K562 (cell line): Measurements from ENCODE around the gene METTL23. TPM values are rescaled to one million over a fixed set of nuclear protein-coding genes. Genes with fewer than 3 reads are reported as not detected.
A peak's percentile ranks its signal among the peaks of the same experiment; 100 is the strongest.

Experiments
- ATAC-seq: fragments of 200-7000 bp; cut with Tn5 transposase; 3 replicates; pipeline ENCODE4 v1.9.1; 2020; ENCODE audit warnings: moderate library complexity
- BruUV-seq: library from RNA; stranded (reverse); fragments of 400-500 nt; replicated peaks from 2 replicates; lab custom pipeline; 2021; lab: Mats Ljungman, UMichigan
- CTCF ChIA-PET: fragments of 300-600 bp; formaldehyde crosslinking; extraction: SDS; loops from one replicate; lab custom pipeline; 2021; ENCODE audit warnings: low intra/inter-chr PET ratio; lab: Yijun Ruan, JAX
- POLR2A ChIA-PET: fragments of 300-600, 350-650 bp; sonication (Branson Sonifier 250); formaldehyde crosslinking; extraction: SDS; loops from one replicate; lab custom pipeline; 2021; ENCODE audit warnings: antibody characterized with exemption, inconsistent platforms; lab: Yijun Ruan, JAX
- DNase-seq, 4 experiments: peaks; one replicate each; pipeline versions ENCODE4 v3.0.0 to v3.0.0-alpha.2; 2011 to 2018; ENCODE audit warnings: low spot score in 3 of 4, mixed read lengths in 3 of 4; ENCODE audit errors: extremely low read depth in 1 of 4
- FAIRE-seq: peaks from 2 replicates; lab custom pipeline; 2011; peaks lifted over from hg19 to GRCh38; lab: Jason Lieb, UNC
- H2AFZ ChIP-seq: 2 replicates; pipeline ENCODE4 v1.6.0; 2011; ENCODE audit warnings: low read depth, low read length, control low read depth, inconsistent platforms
- H3K27ac ChIP-seq: fragments of 200-600 bp; 3 replicates; pipeline ENCODE4 v1.8.0; 2011; ENCODE audit warnings: low read depth, mild to moderate bottlenecking, control low read depth, inconsistent platforms, low read length, moderate library complexity, mixed read lengths; ENCODE audit errors: extremely low read depth
- H3K27me3 ChIP-seq, 2 experiments: fragments of 300-600 bp in 1 of 2; 2 replicates in 1 of 2; 3 replicates in 1 of 2; pipeline versions ENCODE4 v1.6.0 to v1.8.0; 2011; ENCODE audit warnings: inconsistent platforms in 2 of 2, low read length in 2 of 2, mild to moderate bottlenecking in 1 of 2, mixed read lengths in 1 of 2, moderate library complexity in 1 of 2; ENCODE audit not compliant: control insufficient read depth in 2 of 2, insufficient read depth in 2 of 2
- H3K36me3 ChIP-seq: fragments of 300-600 bp; 3 replicates; pipeline ENCODE4 v1.8.0; 2011; ENCODE audit warnings: mild to moderate bottlenecking, low read length, inconsistent platforms; ENCODE audit not compliant: control insufficient read depth, insufficient read depth
- H3K4me1 ChIP-seq, 2 experiments: fragments of 200-600 bp in 1 of 2; replicated peaks in 1 of 2; 2 replicates in 1 of 2; 3 replicates in 1 of 2; pipeline versions ENCODE4 v1.5.1 to v1.8.0; 2011; ENCODE audit warnings: inconsistent platforms in 2 of 2, low read length in 2 of 2, mild to moderate bottlenecking in 1 of 2, mixed read lengths in 1 of 2, moderate library complexity in 1 of 2; ENCODE audit not compliant: control insufficient read depth in 2 of 2, insufficient read depth in 2 of 2
- H3K4me2 ChIP-seq: 2 replicates; pipeline ENCODE4 v1.6.1; 2011; ENCODE audit warnings: low read length, control low read depth, inconsistent platforms, mixed read lengths; ENCODE audit not compliant: insufficient read depth
- H3K4me3 ChIP-seq: fragments of 200-600 bp; sonication (generic), shearing (Covaris generic); 2 replicates; pipeline ENCODE4 v1.5.1; 2016; ENCODE audit warnings: control low read depth, inconsistent platforms
- H3K79me2 ChIP-seq: fragments of 200-600 bp; 3 replicates; pipeline ENCODE4 v1.8.0; 2011; ENCODE audit warnings: low read length, inconsistent platforms; ENCODE audit not compliant: control insufficient read depth, insufficient read depth
- H3K9ac ChIP-seq, 2 experiments: 2 replicates each; pipeline versions ENCODE4 v1.6.0 to v1.6.1; 2011; ENCODE audit warnings: low read depth in 2 of 2, low read length in 2 of 2, control low read depth in 1 of 2, inconsistent platforms in 1 of 2, mild to moderate bottlenecking in 1 of 2, mixed read lengths in 1 of 2; ENCODE audit not compliant: insufficient read depth in 1 of 2
- H3K9me1 ChIP-seq: one replicate; pipeline ENCODE4 v1.6.0; 2011; ENCODE audit warnings: inconsistent platforms, mild to moderate bottlenecking, low read length, moderate library complexity; ENCODE audit not compliant: control insufficient read depth, insufficient read depth
- H3K9me3 ChIP-seq: replicated peaks from 2 replicates; pipeline ENCODE4 v1.5.1; 2011; ENCODE audit warnings: low read depth, low read length, inconsistent platforms; ENCODE audit not compliant: control insufficient read depth, insufficient read depth
- H4K20me1 ChIP-seq: replicated peaks from 2 replicates; pipeline ENCODE4 v1.6.1; 2011; ENCODE audit warnings: low read length, inconsistent platforms, mixed read lengths; ENCODE audit not compliant: control insufficient read depth, insufficient read depth
- FOSL1 ChIP-seq: fragments of 200-800 bp; sonication (Bioruptor generic); conservative IDR thresholded peaks from 2 replicates; pipeline ENCODE4 v1.6.1; 2016; ENCODE audit warnings: missing genetic modification characterization, missing compliant biosample characterization
- IFI16 ChIP-seq: fragments of 250-450 bp; sonication (Bioruptor Pico); IDR thresholded peaks from 2 replicates; pipeline ENCODE4 v2.1.2; 2022; ENCODE audit warnings: mild to moderate bottlenecking, inconsistent platforms
- POLR2H ChIP-seq: IDR thresholded peaks from 2 replicates; pipeline ENCODE4 v1.6.1; 2016; ENCODE audit warnings: missing genetic modification characterization, low read depth, mild to moderate bottlenecking, control low read depth, missing compliant biosample characterization, moderate library complexity
- RBFOX2 ChIP-seq: fragments of 200-400 bp; formaldehyde crosslinking; IDR thresholded peaks from 2 replicates; pipeline ENCODE4 v1.6.1; 2017; ENCODE audit warnings: low read depth, mild to moderate bottlenecking, low read length, moderate library complexity
- SIN3B ChIP-seq: fragments of 450-650 bp; IDR thresholded peaks from 2 replicates; pipeline ENCODE4 v1.6.1; 2017; ENCODE audit warnings: low read depth, mild to moderate bottlenecking, moderate library complexity
- SNRNP70 ChIP-seq: fragments of 200-400 bp; formaldehyde crosslinking; optimal IDR thresholded peaks from 2 replicates; pipeline ENCODE3; 2017; ENCODE audit warnings: low read depth, low read length
- SUPT5H ChIP-seq: fragments of 450-650 bp; IDR thresholded peaks from 2 replicates; pipeline ENCODE4 v1.6.1; 2016
- U2AF2 ChIP-seq: fragments of 200-400 bp; formaldehyde crosslinking; optimal IDR thresholded peaks from 2 replicates; pipeline ENCODE3; 2017; ENCODE audit warnings: low read depth, mild to moderate bottlenecking, low read length
- ZBED1 ChIP-seq: IDR thresholded peaks from 2 replicates; pipeline ENCODE4 v1.6.1; 2014
- ZNF121 ChIP-seq: sonication (generic); formaldehyde crosslinking; conservative IDR thresholded peaks from 2 replicates; pipeline ENCODE4 v1.8.0; 2022; ENCODE audit warnings: missing genetic modification reagents
- ZNF316 ChIP-seq: fragments of 450-650 bp; IDR thresholded peaks from 2 replicates; pipeline ENCODE4 v1.6.1; 2016
- ZNF347 ChIP-seq: fragments of 450-650 bp; formaldehyde crosslinking; IDR thresholded peaks from 2 replicates; pipeline ENCODE4 v1.4.0; 2020; ENCODE audit warnings: low read depth, mild to moderate bottlenecking, moderate library complexity
- WGBS: fragments of 100-300 bp; shearing (Covaris generic); methylation state at CpG from one replicate; pipeline ENCODE4 v1.1.6; 2016; ENCODE audit warnings: low coverage, mixed read lengths; ENCODE audit not compliant: insufficient coverage; ENCODE audit errors: missing lambda C conversion rate; 5-methylcytosine and 5-hydroxymethylcytosine counted together
- in situ Hi-C: fragments of 300-500 bp; cut with MboI; formaldehyde crosslinking; loops from 4 replicates; pipeline ENCODE4 v1.15.0; 2018; ENCODE audit warnings: inconsistent platforms, mixed read lengths
- intact Hi-C: fragments of 100-400 bp; cut with micrococcal nuclease; formaldehyde crosslinking; loops from 2 replicates; pipeline ENCODE4 v1.14.2; 2022
- polyA plus RNA-seq, 8 experiments: library from polyadenylated mRNA; depleted of rRNA in 4 of 8; stranded (reverse) in 5 of 8; unstranded in 3 of 8; fragments of >200 nt; fragmentation: Nextera tagmentation in 2 of 8; fragmentation: Illumina TruSeq in 1 of 8; extraction: Ambion mirVana in 2 of 8; extraction: Trizol in 1 of 8; gene quantifications; 2 replicates each; pipeline versions ENCODE4 v1.2.1 to v1.2.3, GENCODE V29; 2011 to 2014; ENCODE audit warnings: inconsistent platforms in 1 of 8, missing spikeins in 1 of 8
- total RNA-seq, 7 experiments: library from RNA; depleted of rRNA in 6 of 7; stranded (reverse); fragments of >200 nt in 6 of 7; fragmentation: Illumina TruSeq in 2 of 7; extraction: Trizol in 2 of 7; gene quantifications; 2 replicates each; pipeline versions ENCODE4 v1.2.1 to v1.2.3, GENCODE V29; 2011 to 2021; ENCODE audit warnings: low replicate concordance in 1 of 7
- TF ChIP-seq, protein P1 (sequence below), 2 experiments: fragments of 150-350 bp in 1 of 2; IDR thresholded peaks; 2 replicates each; pipeline ENCODE4 v1.6.1; 2012 to 2016; ENCODE audit warnings: low read depth in 2 of 2, low read length in 2 of 2, mild to moderate bottlenecking in 1 of 2, moderate library complexity in 1 of 2
- TF ChIP-seq, protein P2 (sequence below): fragments of 250-450 bp; sonication (Bioruptor Pico); IDR thresholded peaks from 2 replicates; pipeline ENCODE4 v1.4.0; 2020; ENCODE audit warnings: borderline replicate concordance

The METTL23 gene
- total and polyA plus RNA-seq, 9 of the 15 experiments (the other 6 are each of a cell fraction or from before 2014, with no cell fraction given): 29.4 to 67.3 (median 41.6) TPM

DNA sequence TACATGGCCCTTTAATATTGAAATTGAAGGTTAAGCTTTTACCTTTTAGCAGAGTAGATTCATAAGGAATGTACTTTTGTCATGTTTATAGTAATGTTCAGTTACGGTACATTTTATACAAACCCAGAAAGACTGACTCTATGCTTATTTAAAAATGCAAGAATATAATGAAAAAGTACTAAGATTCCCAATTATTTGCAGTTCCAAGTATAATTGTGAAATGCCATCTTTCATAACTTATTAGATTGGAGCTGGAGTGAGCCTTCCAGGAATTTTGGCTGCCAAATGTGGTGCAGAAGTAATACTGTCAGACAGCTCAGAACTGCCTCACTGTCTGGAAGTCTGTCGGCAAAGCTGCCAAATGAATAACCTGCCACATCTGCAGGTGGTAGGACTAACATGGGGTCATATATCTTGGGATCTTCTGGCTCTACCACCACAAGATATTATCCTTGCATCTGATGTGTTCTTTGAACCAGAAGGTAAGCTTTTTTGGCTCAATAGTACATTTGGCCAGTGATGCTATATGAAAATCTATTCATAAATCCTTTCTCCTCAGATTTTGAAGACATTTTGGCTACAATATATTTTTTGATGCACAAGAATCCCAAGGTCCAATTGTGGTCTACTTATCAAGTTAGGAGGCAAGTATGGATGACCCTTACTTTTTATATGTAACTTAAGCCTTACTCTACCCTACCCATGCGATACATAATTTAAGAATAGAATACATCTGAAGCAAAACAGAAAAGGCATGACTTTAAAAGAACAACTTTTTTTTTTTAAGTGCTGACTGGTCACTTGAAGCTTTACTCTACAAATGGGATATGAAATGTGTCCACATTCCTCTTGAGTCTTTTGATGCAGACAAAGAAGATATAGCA, 6.3 kb downstream of the METTL23 start:
- no TSS peak for BruUV-seq
- Histone ChIP-seq H4K20me1 (peaks cover 32% of the 10 kb centered on the region), H3K4me2 (peak overlapping the region; percentile 85), H3K4me3 (peak overlapping the region; percentile 91), H3K27ac (peak overlapping the region; percentile 33; the same call in 2 of the 3 replicates), H3K4me1 (peaks cover 12 to 21% of the 10 kb centered on the region in 2 experiments), H3K79me2 (peaks cover 80% of the 10 kb centered on the region), H3K27me3 (no peaks in the 10 kb centered on the region), H3K36me3 (peaks cover 66% of the 10 kb centered on the region), H2AFZ (no peak overlapping the region), H3K9me1 (no peaks in the 10 kb centered on the region), H3K9ac (peak overlapping the region in 1 of 2 experiments; percentile 94; a peak in 1 of 4 replicates), H3K9me3 (no peaks in the 10 kb centered on the region)
- WGBS: 74% methylated on average over 3 of the region's 3 CpGs
- POLR2A ChIA-PET: interaction anchor here (0.6 to 8.5 kb wide), 19 partner anchors 8 to 453 kb away, joined by 3 to 75 read pairs (median 4); no protein-coding TSS in a partner anchor
- DNase-seq (peak in 1 of 4 experiments; percentile 34), ATAC-seq (no peak), FAIRE-seq (no peak)
- in situ Hi-C loops: no loop called here
- CTCF ChIA-PET: no interaction called here
- intact Hi-C loops: no loop called here
- TF ChIP-seq POLR2H (tag) (no peak), FOSL1 (tag) (no peak), SUPT5H (peak; percentile 22), SNRNP70 (no peak), ZBED1 (0 out of 2 replicates have a peak, but pooled peaks have one; percentile 47), RBFOX2 (peak; percentile 44; the same call in 1 of the 2 replicates), IFI16 (CRISPR knock-in tag) (no peak), ZNF121 (CRISPR knock-in tag) (no peak), ZNF316 (peak; percentile 58; the same call in 1 of the 2 replicates), ZNF347 (CRISPR knock-in tag) (no peak), U2AF2 (no peak), SIN3B (no peak)
- TF ChIP-seq, protein P1, sequence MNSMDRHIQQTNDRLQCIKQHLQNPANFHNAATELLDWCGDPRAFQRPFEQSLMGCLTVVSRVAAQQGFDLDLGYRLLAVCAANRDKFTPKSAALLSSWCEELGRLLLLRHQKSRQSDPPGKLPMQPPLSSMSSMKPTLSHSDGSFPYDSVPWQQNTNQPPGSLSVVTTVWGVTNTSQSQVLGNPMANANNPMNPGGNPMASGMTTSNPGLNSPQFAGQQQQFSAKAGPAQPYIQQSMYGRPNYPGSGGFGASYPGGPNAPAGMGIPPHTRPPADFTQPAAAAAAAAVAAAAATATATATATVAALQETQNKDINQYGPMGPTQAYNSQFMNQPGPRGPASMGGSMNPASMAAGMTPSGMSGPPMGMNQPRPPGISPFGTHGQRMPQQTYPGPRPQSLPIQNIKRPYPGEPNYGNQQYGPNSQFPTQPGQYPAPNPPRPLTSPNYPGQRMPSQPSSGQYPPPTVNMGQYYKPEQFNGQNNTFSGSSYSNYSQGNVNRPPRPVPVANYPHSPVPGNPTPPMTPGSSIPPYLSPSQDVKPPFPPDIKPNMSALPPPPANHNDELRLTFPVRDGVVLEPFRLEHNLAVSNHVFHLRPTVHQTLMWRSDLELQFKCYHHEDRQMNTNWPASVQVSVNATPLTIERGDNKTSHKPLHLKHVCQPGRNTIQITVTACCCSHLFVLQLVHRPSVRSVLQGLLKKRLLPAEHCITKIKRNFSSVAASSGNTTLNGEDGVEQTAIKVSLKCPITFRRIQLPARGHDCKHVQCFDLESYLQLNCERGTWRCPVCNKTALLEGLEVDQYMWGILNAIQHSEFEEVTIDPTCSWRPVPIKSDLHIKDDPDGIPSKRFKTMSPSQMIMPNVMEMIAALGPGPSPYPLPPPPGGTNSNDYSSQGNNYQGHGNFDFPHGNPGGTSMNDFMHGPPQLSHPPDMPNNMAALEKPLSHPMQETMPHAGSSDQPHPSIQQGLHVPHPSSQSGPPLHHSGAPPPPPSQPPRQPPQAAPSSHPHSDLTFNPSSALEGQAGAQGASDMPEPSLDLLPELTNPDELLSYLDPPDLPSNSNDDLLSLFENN (IDR thresholded peaks at IDR 0.05; ENCODE audit: low read depth in 2 of 2, low read length in 2 of 2): 0 out of 4 replicates have a peak, but pooled peaks of 1 of the 2 experiments have one; percentile 5
- TF ChIP-seq, protein P2, sequence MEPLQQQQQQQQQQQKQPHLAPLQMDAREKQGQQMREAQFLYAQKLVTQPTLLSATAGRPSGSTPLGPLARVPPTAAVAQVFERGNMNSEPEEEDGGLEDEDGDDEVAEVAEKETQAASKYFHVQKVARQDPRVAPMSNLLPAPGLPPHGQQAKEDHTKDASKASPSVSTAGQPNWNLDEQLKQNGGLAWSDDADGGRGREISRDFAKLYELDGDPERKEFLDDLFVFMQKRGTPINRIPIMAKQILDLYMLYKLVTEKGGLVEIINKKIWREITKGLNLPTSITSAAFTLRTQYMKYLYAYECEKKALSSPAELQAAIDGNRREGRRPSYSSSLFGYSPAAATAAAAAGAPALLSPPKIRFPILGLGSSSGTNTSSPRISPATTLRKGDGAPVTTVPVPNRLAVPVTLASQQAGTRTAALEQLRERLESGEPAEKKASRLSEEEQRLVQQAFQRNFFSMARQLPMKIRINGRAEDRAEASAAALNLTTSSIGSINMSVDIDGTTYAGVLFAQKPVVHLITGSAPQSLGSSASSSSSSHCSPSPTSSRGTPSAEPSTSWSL (CRISPR knock-in tag): no peak
